Medulla oblongata (tissue), 1 donor: ENCODE data around the gene OR4C6.

ENCODE experiments used
- DNase-seq: peaks from one replicate; pipeline ENCODE4 v3.0.0-alpha.2; 2015; ENCODE audit errors: extremely low spot score

OR4C6 gene

GRCh38 chr11:55661901-55662300, at the start of gene OR4C6:
Gene OR4C6 (plus strand): TSS chr11:55662201. CDS start chr11:55665167, 2,966 bp downstream.
- no peak for DNase-seq

DNA sequence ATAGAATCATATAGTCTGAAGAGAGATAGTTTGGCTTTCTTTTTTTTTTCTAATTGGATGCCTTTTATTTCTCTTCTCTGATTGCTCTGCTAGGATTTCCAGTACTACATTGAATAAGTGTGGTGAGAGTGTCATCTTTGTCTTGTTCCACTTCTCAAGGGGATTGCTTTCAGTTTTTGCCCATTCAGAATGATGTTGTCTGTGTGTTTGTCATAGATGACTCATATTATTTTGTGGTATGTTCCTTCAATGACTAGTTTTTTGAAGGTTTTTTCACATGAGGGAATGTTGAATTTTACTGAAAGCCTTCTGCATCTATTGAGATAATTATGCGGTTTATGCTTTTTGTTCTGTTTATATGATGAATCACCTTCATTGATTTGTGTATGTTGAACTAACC, 37.5 kb upstream of the OR4C6 start:
- DNase-seq: no peak

DNA sequence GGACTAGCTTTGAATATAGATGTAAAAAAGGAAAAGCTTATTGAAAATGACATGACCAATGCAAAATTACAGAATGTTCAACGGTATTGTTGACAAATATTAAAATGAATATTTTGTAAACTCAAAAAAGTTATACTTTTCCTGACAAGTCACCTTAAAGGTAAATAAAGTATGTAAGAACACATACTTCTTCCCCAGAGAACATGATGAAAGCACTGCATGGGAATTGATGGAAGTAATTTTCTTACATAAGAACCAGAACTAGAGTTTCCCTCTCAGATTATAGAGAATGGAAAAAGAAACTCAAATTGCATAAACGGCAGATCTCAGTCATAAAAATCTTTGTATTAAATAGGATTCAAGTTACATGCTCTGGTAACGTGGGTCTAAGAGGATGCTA, 27.2 kb upstream of the OR4C6 start, which contains the start of gene OR4P4:
Gene OR4P4 (plus strand): TSS at position 301 of the 400 bp plus-strand sequence.
- no peak for DNase-seq

GRCh38 chr11:55648027-55648426, 14.0 kb upstream of the OR4C6 start, which contains the start of gene OR4S2:
Gene OR4S2 (plus strand): TSS chr11:55648327. CDS start chr11:55650904, 2,577 bp downstream.
- no peak for DNase-seq

- no peak for DNase-seq
These were observed 9.4 kb upstream of the OR4C6 start for GRCh38 chr11:55652560-55652959.

DNA sequence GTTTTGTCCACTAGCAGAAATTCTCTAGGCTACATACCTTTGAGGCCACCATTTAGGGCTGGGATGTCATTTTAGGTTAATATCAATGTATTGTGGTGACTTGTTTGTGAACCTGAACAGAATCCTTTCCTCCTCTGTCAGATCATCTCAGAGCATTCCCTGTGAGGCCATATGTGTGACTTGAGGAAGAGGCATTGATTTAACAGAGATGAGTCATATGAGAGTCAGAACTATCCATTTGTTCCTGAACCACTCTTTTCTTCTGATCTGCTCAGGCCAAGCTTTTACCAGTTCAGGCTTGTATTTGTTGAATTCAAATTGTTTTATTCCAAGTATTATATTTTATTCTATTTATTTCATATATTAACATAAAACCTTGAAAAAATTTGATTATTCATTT, 6.9 kb upstream of the OR4C6 start:
- no peak for DNase-seq

- no peak for DNase-seq
These were observed 3.9 kb upstream of the OR4C6 start for GRCh38 chr11:55658031-55658573.

DNA sequence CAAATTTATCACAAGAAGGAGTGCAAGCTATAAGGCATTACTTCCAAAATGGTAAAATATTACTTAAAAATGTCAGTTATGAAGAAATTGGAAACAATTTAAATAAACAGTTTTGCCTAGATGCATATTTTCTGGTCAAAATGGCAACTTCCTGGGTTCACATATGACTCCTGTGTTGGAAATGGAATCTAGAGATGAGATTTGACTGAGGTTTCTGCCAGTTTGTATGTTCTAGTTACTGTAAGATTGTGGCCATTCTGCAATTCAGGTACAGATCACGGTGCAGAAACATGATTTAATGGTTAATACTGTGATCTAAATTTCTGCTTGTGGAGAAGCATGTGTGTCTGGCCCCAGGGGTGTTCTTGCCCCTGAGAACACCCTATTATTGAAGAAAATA, 3.4 kb upstream of the OR4C6 start:
- no peak for DNase-seq

GRCh38 chr11:55669376-55669775, 7.4 kb downstream of the OR4C6 start:
- no peak for DNase-seq

DNA sequence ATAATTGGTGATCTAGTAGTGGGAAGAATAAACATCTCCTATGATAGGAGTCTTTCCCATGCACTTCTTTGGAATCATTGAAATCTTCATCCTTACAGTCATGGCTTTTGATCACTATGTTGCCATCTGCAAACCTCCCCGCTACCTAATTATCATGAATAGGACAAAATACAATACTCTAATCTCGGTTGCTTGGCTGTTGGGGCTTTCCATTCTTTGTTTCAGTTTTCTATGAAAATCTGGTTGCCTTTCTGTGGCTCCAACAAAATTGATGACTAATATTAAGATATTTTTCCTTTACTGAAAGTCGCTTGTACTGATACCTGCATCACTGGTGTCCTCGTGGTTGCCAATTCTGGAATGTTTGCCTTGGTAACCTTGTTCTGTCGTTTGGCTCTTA, 11.9 kb downstream of the OR4C6 start:
- DNase-seq: no peak

DNA sequence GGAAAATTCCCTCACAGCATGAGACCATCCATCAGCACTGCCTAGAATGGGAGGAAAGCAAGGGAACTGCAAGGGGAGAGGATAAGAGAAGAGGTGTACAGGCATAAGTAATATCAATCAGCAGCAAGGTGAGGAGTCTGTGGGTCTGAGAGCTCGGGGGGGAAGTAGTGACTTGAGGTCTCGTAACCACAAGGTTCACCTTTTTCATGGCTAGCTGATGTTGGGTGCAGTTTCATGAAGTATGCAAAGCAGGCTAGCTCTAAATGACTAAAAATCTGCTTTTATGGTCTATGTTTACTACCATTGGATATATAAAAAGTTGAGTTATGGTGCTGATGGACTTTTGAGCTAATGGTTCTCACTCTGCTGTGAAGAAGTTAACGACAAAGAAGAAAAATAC, 35.8 kb downstream of the OR4C6 start:
- no peak for DNase-seq

- no peak for DNase-seq
These were observed 39.4 kb downstream of the OR4C6 start for GRCh38 chr11:55701429-55701828.

- peak; percentile 9 for DNase-seq
These were observed 45.0 kb downstream of the OR4C6 start for GRCh38 chr11:55707029-55707428.

- no peak for DNase-seq
These were observed 53.2 kb downstream of the OR4C6 start for GRCh38 chr11:55714982-55715888.
